SU-DHL-6 (cell line): ENCODE measurements around the gene TIMM17A.

Experiments used
- H2AFZ ChIP-seq: fragments of 200-600 bp; sonication (generic); 2 replicates; pipeline ENCODE4 v1.6.1; 2014; ENCODE audit warnings: low read depth, mild to moderate bottlenecking, moderate library complexity, mixed read lengths, antibody characterized with exemption, low read length; ENCODE audit not compliant: severe bottlenecking
- H3F3A ChIP-seq: fragments of 200-600 bp; shearing (Covaris generic); 2 replicates; pipeline ENCODE4 v1.6.0; 2016; ENCODE audit warnings: antibody characterized with exemption, mild to moderate bottlenecking; ENCODE audit not compliant: insufficient read depth
- H3K27ac ChIP-seq: fragments of 200-600 bp; sonication (generic); 2 replicates; pipeline ENCODE4 v1.5.1; 2016; ENCODE audit warnings: low read depth, mild to moderate bottlenecking, low read length, moderate library complexity, mixed read lengths
- H3K27me3 ChIP-seq: fragments of 200-600 bp; sonication (generic), shearing (Covaris generic); 2 replicates; pipeline ENCODE4 v1.6.0; 2014; ENCODE audit warnings: mild to moderate bottlenecking, low read length
- H3K36me3 ChIP-seq: fragments of 200-600 bp; sonication (generic); 2 replicates; pipeline ENCODE4 v1.6.1; 2014; ENCODE audit warnings: mild to moderate bottlenecking, low read length, mixed read lengths
- H3K4me2 ChIP-seq: fragments of 300-600, 200-600 bp; shearing (Covaris generic), sonication (generic); 2 replicates; pipeline ENCODE4 v1.6.0; 2014; ENCODE audit warnings: low read length, low read depth, mild to moderate bottlenecking; ENCODE audit not compliant: poor library complexity, severe bottlenecking
- H3K4me3 ChIP-seq: fragments of 200-600 bp; sonication (generic); 2 replicates; pipeline ENCODE4 v1.5.1; 2014; ENCODE audit warnings: antibody characterized with exemption, low read length, mild to moderate bottlenecking, mixed read lengths; ENCODE audit not compliant: insufficient read depth, poor library complexity, severe bottlenecking
- H3K79me2 ChIP-seq: fragments of 200-600 bp; sonication (generic); 2 replicates; pipeline ENCODE4 v1.6.1; 2014; ENCODE audit warnings: mild to moderate bottlenecking, low read length, moderate library complexity; ENCODE audit not compliant: insufficient read depth
- H3K9ac ChIP-seq: fragments of 200-600 bp; sonication (generic); 2 replicates; pipeline ENCODE4 v1.7.0; 2014; ENCODE audit warnings: mild to moderate bottlenecking, low read length
- H3K9me2 ChIP-seq: fragments of 200-600 bp; sonication (generic); replicated peaks from 2 replicates; pipeline ENCODE4 v1.6.1; 2014; ENCODE audit warnings: low read length; ENCODE audit not compliant: insufficient read depth
- H3K9me3 ChIP-seq: fragments of 200-600 bp; sonication (generic); 2 replicates; pipeline ENCODE4 v1.6.1; 2014; ENCODE audit warnings: low read length, mixed read lengths; ENCODE audit not compliant: insufficient read depth
- H4K20me1 ChIP-seq: fragments of 200-600 bp; sonication (generic); 2 replicates; pipeline ENCODE4 v1.6.1; 2014; ENCODE audit warnings: low read depth, mild to moderate bottlenecking, antibody characterized with exemption, low read length, moderate library complexity, mixed read lengths
- CTCF ChIP-seq: fragments of 200-600 bp; sonication (generic); IDR thresholded peaks from one replicate; pipeline ENCODE4 v1.5.1; 2017; ENCODE audit warnings: antibody characterized with exemption, mild to moderate bottlenecking, low read length, moderate library complexity; ENCODE audit not compliant: insufficient read depth, poor library complexity, severe bottlenecking
- EZH2phosphoT487 ChIP-seq: fragments of 200-600 bp; sonication (generic), shearing (Covaris generic); conservative IDR thresholded peaks from 2 replicates; pipeline ENCODE4 v1.6.1; 2018; ENCODE audit warnings: mild to moderate bottlenecking, antibody characterized with exemption, low read length, moderate library complexity, mixed read lengths

TIMM17A gene

DNA sequence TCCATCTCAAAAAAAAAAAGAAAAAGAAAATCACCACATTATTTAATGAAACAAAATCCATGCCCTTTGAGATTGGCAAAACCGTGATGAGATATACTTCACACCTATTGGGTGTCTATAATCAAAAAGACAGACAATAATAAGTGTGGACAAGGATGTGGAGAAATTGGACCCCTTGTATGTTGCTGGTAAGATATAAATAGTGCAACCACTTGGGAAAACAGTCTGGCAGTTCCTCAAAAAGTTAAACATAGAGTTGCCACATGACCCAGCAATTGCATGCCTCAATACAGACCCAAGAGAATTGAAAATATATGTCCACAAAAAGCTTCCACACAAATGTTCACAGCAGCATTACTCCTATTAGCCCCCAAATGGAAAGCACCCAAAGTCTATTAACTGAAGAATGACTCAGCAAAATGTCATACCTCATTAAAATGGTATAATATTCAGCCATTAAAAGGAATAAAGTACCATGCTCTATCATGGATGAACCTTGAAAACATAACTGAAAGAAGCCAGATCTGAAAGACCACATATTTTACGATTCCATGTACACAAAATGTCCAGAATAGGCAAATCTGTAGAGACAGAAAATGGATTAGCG is 33.2 kb upstream of the TIMM17A start:
- Histone ChIP-seq H2AFZ (no peak overlapping the region), H3K9ac (no peak overlapping the region), H3F3A (no peaks in the 10 kb centered on the region), H3K27ac (no peak overlapping the region), H3K36me3 (no peaks in the 10 kb centered on the region), H3K9me2 (no peaks in the 10 kb centered on the region), H4K20me1 (no peaks in the 10 kb centered on the region), H3K4me3 (no peak overlapping the region), H3K79me2 (no peaks in the 10 kb centered on the region), H3K9me3 (no peaks in the 10 kb centered on the region), H3K4me2 (no peak overlapping the region), H3K27me3 (no peaks in the 10 kb centered on the region)
- no peak for TF ChIP-seq EZH2phosphoT487
- TF ChIP-seq CTCF, result no peak

DNA sequence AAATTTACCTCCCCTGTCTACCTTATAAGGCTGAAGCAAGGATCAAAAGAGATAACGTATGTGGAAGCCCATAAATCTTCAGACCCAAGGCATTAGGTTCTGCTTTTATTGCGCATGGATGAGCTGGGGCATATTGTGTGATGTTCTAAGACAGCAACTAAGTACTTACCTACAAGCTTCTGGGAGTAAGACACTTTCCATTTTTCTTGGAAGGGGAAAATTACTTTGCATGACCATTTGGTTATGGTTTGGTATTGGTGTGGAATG is 30.1 kb upstream of the TIMM17A start:
- Histone ChIP-seq H3F3A (no peaks in the 10 kb centered on the region), H3K9me3 (no peaks in the 10 kb centered on the region), H4K20me1 (no peaks in the 10 kb centered on the region), H3K79me2 (no peaks in the 10 kb centered on the region), H3K9ac (no peak overlapping the region), H3K4me3 (no peak overlapping the region), H3K27me3 (no peaks in the 10 kb centered on the region), H3K27ac (no peak overlapping the region), H2AFZ (no peak overlapping the region), H3K4me2 (no peak overlapping the region), H3K36me3 (no peaks in the 10 kb centered on the region), H3K9me2 (no peaks in the 10 kb centered on the region)
- TF ChIP-seq CTCF (no peak), EZH2phosphoT487 (no peak)

DNA sequence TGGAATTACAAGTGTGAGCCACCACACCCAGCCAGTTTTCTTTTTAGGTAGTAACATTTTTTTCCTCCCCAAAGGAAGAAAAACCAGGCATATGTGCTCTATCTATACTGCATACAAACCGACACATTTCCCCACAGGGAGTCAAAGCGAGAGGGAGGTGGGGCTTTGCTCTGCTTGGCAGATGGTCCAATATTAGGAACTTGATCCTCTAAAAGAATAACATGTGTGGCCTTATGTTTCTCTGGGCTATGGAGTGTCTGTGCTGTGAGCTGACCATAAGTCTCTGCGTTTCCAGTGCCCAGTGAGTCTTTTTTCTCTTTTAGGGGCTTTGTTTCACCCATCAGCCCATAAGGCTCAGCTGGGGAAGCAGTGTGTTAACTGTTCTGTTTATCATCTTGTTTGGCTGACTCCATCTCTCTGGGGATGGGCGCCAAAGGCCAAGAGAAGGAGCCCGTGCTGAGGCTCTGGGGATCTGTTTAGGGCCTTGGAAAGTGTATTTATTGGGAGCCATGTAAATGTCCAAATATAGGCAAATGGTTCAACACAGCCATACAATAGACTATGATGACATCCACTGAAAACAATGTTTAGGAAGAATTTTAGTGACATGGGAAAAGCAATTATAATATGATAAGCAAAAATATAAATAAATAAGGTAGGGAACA is 29.2 kb upstream of the TIMM17A start:
- Histone ChIP-seq H3K4me2 (no peak overlapping the region), H2AFZ (no peak overlapping the region), H3K9ac (no peak overlapping the region), H3K27me3 (no peaks in the 10 kb centered on the region), H3F3A (no peaks in the 10 kb centered on the region), H3K36me3 (no peaks in the 10 kb centered on the region), H3K9me2 (no peaks in the 10 kb centered on the region), H3K79me2 (no peaks in the 10 kb centered on the region), H3K27ac (no peak overlapping the region), H3K4me3 (no peak overlapping the region), H4K20me1 (no peaks in the 10 kb centered on the region), H3K9me3 (no peaks in the 10 kb centered on the region)
- TF ChIP-seq EZH2phosphoT487, result no peak
- no peak for TF ChIP-seq CTCF
